Fibroblast of skin of back (primary cell): Measurements from ENCODE around the gene CCDC38. TPM values are rescaled to one million over a fixed set of nuclear protein-coding genes. Genes with fewer than 3 reads are reported as not detected.
"Not testable (repeated sequence)": the region's sequence is repeated elsewhere in the genome, so short reads cannot be mapped to it uniquely, and the experiment has no call there.

Experiments used
- DNase-seq: peaks from one replicate; pipeline ENCODE4 v3.0.0-alpha.2; 2013
- polyA plus RNA-seq, 2 experiments: library from polyadenylated mRNA; unstranded; fragments of 120-200 nt; gene quantifications; one replicate each; pipeline ENCODE4 v1.2.1, GENCODE V29; 2013; ENCODE audit not compliant: insufficient read length in 2 of 2

The CCDC38 gene
- polyA plus RNA-seq (2013, experiment 1 of 2; ENCODE audit: insufficient read length): 0.05 TPM
- polyA plus RNA-seq (2013, experiment 2 of 2; ENCODE audit: insufficient read length): not detected

DNA sequence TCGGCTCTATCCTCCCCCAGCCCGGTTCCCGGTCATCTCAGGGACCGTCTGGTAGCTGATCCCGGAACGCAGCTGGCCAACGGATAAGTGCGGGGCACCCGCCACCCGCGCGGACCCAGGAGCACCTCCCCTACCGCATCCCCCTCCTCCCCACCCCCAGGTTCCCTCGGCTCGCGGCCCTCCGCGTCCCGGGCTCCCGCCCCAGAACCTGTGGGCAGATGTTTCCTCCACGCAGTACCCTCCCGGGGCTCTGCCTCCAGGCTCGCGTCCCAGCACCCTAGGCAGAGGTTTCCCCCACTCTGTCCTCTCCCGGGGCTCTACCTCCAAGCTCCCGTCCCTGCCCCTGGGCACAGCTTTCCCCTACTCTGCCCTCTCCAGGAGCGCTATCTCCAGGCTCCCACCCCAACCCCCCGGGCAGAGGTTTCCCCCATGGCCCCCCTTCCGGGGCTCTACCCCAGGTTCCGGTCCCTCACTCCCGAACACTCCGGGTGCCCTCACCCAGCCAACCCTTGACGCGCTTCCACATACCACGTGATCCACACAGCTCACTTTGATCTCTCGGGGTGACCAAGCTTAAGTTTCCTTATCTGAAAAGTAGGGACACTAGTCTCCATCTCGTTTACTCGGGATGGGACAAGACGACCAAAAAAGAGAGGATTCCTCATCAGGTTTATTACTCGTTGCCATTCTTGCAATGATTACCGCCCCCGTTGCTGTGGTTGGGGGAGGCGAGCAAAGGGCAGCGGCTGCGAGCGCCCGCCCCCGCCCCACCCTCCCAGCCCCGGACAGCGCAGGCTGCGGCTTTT is at the start of gene CCDC38:
CCDC38 (minus strand) TSS at position 91 of the 806 bp plus-strand sequence. CDS start 6,105 bp downstream, outside the sequence.
- peak; percentile 64 for DNase-seq

DNA sequence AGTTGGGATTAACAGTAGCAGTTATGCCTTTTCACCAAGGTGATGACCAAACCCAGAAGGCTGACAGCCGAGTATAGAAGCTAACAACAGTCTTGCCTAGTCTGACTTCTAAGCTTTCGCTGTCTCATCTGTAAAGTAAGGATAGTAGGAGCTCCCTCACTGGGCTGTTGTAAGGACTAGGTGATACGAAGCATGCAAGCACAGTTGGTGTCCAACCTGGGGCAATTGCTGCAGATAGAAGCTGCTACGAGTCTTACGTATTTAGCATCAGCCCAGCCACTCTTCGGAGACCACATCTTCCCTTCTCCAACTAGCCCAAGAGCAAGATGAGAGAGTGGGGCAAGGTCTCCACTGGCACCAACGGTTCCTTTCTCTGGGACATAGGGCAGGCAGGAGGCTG is 47.7 kb upstream of the CCDC38 start:
- no peak for DNase-seq

DNA sequence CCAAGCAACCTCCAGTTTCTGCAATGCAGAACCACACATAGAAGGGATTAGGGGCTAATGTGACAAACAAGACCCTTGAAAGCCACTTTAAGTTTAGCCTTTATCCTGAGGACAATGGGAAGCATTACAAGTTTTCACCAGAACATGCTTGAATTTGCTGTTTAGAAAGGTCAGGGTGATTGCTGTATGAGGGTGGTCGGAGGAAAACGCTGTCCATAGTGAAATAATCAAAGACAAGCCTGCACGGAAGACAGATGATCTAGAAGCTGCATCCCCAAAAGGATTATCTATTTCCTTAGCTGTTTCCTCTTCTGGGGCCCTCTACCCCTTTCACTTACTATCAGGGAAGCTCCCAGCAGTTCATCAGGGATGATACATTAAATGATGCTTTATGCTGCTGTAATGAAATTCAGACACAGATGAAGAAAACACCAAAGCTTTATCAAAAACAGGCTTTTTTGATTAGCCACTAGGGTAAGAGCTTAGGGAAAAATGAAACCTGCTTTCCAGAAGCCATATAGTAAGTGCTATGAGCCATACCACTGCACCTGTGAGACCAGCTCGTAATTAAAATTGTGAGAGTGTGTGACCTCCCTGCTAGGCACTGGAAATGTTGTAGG is 47.2 kb upstream of the CCDC38 start:
- DNase-seq: no peak

DNA sequence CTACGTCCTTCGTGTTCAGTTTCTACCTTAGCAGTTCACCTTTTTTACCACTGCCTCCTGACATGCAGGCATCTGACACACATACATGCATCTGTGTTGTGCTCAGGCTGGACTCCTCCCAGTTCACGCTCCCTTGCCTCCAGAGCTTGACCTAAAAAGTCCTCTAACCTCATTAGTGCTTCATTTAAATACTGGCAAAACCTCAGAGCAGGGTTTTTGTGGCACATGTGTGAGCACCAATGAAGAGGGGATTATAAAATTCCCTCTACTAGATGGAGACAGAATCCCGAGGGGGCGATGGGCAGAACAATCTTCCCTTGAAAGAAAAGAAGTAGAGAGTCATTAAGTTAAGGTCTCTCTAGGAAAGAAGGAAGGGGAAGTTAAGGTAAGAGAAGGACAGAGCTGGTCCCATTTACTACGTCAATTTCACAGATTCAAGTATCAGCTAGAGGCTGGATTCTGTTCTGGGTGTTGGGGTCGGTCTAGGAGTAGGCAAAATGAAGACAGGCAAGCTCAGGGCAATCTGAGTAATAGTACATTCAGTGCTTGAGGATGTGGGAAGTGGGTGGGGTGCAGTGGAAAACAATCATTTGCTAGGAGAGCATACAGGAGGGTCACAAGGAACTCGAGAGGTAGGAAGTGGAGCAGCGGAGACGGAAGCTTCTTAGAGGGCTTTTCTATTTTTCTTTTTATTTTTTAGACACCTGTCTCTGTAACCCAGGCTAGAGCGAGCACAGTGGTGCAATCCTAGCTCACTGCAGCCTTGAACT is 46.3 kb upstream of the CCDC38 start:
- no peak for DNase-seq

DNA sequence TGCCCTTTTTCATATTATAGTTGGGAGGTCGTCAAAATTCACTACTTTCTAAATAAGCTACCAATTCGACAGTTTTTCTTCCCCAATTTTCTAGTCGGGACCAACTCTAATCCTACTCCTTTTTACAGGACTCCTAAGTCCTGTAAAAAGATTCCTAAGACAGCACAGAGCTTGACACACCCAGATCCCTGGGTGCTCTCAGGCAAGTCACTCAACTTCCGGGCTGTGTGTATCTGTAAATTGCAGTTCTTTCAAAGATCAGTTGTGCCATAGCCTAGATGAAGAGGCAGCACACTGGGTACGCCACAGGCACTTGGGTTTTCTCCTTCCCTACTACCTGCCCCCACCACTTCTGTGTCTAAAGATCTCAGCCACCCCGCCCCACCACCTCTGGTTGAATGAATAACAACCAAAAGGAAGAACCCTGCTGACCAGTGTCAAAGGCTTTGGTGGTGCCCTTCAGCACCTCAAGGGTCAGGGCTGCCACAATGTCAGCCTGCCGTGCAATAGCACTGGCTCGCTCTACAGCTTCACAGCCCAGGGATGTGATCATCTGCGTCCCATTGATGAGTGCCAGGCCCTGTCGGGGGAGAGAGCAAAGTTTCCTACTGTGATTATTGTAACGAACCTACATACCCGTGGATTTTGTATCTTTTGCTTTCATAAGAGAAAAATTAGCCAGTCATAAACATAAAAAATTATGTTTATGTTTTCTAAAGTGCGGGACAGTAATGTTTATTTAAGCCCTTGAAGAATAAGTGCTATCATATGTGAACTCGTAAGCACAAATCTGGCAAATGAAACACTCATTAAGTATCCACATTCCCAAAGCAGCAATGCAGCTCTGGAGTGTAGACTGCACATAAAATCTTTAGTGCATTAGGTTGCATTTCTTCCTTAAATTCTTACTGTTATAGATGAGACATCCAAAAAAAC is 44.5 kb upstream of the CCDC38 start:
- DNase-seq: no peak

DNA sequence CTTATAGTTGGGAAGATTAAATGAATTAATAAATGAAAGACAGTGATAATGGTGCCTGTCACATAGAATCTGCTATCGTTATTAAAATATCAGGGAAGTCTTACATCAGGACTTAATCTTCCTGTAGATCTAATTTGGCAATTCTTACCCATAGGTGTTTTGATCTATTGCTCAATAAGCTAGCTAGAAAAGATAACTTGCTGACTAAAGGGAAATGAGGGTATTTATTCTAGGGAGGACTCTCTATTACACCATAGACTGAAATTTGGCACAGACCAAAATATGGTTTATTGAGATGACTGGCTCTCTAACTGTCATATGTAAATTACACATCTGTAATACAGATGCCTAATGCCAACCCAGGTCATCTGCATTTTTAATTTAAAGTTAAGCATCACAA is 42.3 kb upstream of the CCDC38 start:
- no peak for DNase-seq

DNA sequence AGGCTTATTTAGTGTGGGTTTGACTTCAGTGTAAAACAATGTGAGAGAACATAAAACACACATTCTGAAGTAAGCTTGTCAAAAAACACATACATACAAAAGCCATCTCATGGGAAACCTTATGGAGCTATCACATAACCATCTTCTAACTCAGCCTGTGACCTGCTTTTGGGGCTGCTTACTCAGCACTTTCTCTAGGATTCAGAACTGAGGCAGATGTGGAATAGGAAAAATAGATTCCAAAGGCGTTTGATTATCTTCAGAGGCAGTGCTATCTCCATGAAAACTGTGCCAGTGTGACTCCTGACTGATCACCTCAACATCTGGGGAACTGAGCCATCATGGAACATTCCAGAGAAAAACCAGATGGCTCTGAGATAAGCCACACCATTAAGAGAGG is 40.2 kb upstream of the CCDC38 start:
- no peak for DNase-seq

DNA sequence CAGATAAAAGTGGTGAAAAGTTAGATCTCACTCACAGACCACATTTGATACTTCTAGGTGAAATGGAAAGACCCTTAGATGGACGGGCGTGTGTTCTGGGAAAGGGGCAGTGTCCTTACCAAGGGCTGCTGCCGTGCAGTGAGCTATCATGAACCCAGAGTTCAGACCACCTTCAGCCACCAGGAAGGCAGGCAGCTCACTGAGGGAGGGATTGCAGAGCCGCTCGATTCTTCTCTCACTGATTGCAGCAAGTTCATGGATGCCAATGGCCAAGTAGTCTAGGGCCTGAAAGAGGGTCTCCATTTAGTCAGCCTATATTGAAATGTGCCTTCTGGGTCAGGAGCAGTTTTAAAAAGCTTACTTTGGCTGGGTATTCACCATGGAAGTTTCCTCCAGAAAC is 38.0 kb upstream of the CCDC38 start:
- DNase-seq: no peak

DNA sequence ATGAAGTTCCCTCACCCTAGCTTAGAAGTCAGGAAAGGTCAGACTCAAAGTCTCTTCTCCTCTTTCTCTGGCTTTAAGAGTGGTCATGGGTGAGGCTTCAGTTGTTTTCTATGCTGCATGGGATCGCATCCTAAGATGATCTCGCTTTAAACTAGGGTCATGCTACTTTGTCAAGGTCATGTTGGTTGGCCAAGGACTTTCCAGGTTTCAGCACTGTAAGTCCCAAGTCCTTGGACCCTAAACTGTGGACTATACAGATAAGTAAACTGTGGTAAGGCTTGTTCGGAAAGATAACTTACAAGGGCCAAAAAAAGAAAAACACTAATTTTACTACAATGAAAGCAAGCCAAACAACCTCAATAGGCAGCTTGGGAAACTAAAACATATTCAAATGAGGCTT is 36.4 kb upstream of the CCDC38 start:
- DNase-seq: no peak

DNA sequence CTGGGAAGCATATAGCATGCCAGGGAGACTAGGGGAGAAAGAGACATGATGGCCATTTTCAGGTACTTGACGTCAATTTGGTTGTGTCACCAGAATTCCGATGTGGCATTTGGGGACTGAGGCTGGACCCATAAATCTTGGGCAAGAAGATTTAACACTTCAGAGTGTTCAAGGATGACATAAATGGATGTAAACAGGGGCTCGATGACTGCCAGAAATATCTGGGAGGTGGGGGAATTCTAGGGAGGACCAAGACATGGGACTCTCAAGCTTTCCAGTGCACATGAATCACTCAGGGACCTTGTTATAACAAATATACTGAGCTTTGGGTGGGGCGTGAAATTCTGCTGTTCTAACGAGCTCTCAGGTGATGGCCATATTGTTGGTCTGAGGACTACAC is 35.9 kb upstream of the CCDC38 start:
- DNase-seq: no peak

DNA sequence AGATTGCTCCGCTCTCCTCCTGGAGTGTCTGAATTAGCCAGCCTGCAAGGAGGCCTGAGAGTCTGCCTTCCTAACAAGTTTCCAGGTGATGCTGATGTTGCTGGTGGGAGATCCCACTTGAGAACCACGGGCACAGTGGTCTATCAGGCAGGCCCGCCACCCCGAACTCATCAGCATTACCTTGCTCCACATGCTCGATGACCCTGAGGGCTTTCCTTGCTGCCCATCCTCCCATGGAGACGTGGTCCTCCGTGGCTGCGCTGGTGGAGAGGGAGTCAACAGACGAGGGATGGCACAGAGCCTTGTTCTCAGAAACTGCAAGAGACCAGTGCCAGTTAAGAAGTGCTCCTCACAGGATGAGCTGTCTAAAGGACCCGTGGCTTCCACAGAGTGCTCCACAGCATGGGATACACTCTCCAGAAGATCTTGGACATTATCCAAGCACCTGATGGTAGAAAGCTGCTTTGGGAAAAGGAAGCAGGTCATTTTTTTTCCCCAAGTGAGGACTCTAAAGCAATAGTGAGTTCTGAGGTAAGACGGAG is 35.4 kb upstream of the CCDC38 start:
- DNase-seq: no peak

DNA sequence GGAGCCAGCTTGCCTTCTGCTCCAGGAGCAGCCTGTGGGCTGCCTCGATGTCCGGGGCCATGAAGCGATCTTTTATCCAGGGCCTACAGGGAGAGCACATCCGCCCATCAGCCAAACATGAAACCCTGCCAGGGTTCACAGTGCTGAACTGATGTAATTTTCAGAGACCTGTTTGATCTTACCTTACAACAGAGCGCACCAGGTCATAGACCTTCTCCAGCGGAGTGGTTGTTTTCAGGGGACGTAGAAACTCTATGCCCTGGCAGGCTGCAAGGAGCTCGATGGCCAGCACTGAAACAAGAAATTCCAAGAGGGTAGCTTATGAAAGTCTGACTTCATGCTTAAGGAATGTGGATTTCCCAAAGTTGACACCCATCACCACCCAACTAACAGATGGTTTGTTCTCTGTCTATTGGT is 34.0 kb upstream of the CCDC38 start:
- DNase-seq: peak; percentile 37

DNA sequence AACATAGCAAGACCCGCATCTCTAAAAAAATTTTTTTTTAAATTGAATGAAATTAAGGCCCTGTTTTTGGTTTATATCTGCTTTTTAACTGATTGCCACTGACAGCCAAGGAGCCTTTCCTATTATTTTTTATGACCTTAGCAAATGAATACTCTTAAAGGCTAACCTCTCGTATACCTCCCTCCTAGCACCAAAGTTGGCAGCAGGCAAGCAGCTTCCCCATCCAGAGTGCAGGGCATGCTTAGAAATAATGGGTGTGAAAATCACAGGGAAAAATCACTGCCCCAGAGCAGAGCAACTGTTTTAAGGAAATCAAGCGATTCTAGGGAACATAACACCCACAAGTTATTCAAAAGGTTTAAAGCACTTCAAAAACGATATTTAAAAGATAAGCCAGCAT is 33.1 kb upstream of the CCDC38 start:
- no peak for DNase-seq

DNA sequence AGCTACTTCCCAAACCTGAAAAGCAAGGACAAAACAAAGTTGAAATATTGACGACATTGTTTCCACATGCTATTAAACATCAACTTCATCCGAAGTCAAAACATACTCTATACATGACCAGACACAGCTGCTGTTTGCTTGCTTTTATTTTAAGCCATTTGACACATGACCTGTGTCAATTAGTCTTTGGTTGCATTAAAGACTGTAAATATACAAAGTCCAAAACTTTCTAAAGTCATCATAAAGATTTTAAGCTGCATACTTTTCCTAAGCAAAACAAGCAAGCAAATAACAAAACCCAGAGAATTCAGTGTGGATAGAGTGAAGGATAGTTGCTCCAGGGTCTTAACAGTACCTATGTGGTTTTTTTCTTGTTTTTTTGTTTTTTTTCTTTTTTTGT is 31.9 kb upstream of the CCDC38 start:
- DNase-seq: no peak

DNA sequence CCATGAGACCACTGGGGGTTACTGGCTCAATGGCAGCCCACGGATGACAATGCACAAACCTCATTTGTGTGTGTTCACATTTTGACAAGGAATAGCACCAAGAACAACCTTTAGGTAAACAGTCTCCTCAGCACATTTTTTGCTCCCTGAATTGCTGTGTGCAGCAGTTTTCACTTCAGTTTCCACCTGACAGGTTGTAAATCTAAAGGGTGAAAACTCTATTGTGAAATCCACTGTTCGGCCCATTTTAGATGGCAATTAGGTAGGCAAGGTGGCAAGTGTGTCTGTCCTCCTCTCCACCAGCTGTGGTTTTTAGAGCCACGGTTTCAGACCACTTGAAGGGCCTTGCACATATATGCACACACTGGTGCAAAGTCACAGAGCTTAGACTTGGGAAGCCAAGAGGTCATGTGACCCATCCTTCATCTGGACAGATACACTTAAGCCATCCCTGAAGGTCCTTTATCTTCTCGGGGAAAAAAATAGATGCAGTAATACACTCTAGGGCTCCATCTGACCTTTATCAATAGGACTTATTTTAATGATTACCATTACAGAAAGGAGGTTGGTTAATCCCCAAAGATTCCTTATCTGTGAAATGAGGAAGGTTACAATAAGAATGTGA is 30.5 kb upstream of the CCDC38 start:
- no peak for DNase-seq

DNA sequence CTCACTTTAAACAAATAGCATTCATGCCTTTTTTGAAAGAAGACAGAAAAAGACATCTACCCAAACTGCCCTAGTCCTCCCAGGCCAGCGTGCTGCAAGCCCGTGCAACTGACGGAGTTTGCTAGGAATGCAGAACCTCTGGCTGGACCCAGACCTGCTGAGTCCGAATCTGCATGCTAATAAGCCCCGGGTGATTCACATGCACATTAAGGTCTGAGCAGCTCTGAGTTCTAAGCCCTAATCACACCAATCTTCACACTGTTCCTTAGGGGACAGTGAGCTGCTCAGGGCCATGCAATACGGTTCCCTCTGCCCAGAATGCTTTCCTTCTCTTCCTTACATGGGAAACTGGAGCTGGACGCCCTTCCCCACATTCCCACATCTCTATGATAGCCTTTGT is 28.5 kb upstream of the CCDC38 start:
- DNase-seq: no peak

DNA sequence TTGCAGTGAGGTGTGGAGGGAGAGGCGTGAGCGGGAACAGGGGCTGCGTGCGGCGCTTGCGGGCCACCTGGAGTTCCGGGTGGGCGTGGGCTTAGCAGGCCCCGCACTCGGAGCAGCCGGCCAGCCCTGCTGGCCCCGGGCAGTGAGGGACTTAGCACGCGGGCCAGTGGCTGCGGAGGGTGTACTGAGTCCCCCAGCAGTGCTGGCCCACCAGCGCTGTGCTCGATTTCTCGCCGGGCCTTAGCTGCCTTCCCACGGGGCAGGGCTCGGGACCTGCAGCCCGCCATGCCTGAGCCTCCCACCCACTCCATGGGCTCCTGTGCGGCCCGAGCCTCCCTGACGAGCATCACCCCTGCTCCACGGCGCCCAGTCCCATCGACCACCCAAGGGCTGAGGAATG is 26.7 kb upstream of the CCDC38 start:
- DNase-seq: not testable (repeated sequence)

DNA sequence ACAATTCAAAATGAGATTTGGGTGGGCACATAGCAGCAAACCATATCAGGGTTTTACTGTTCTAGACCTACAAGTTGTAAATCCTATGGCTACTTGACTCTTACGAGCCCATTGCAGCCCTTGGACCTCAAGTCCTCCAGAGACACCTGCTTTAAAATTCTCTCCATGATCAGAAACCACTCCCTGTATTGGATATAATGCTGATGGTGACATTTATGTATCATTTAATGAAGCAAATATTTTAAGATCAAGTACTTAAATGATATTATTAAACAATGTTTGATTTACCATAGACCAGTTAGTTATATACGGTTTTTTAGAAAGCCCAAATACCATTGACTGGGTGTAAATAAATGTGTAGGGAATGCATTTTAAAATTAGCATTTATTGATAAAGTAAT is 24.9 kb upstream of the CCDC38 start:
- DNase-seq: no peak

DNA sequence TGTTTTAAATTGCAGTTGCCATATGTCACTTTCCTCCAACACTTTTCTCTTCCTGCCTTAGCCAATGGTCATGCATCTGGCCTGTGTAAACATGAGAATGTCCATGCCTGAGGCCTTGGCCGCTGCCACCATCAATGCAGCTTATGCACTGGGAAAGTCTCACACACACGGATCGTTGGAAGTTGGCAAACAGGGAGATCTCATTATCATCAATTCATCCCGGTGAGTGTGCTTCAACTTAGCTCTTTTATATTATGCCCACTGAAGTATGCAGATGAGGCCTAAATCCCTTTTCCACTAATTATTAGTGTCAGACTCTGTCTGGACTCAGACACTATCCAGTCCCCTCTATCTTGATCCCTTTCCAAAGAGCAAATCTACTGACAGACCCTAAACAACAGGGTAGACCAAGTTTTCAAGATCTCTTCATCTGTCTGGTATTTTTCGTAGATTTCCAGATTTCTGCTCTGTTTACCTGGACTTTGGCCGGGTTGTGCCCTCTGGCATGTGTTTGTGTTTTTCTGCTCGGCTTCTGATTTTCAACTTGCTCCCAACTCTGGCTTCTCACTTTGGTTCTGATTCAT is 24.0 kb upstream of the CCDC38 start:
- DNase-seq: no peak

DNA sequence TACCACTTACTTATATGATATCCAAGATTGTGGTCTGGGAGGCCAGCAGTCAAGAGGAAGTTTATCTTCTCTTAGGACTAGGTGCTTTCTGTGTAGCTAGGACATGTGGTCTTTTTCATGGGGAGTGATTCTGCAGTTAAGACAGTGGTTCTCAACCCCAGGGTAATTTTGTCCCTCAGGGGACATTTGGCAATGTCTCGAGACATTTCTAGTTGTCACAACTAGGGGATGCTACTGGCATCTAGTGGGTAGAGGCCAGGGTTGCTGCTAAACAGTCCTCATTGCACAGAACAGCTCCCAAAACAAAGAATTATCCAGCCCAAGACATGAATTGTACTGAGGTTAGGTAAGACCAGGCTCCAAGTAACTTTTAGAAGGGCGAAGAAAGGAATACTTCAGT is 20.7 kb upstream of the CCDC38 start:
- no peak for DNase-seq

DNA sequence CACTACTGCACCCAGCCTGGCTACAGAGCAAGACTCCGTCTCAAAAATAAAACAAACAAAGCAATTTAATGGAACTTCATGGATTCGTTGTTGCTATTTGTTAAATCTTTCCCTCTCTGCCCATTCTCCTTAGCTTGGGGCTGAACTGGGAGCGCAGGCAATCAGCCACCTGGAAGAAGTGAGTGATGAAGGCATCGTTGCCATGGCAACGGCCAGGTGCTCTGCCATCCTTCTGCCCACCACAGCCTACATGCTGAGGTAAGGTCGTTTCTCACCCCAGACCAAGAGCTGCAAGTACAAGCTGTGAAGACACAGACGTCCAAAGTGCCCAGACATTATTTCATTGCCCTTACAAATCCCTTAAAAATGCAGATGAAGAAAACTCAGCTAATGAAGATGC is 19.8 kb upstream of the CCDC38 start:
- no peak for DNase-seq
